ENCODE data around the gene FFAR4. TPM values are rescaled to one million over a fixed set of nuclear protein-coding genes. Genes with fewer than 3 reads are reported as not detected.

FFAR4 gene
- total RNA-seq, 1 donor from 2014 or later: 0.04 TPM

GRCh38 chr10:93567277-93568104 lies 1.0 kb downstream of the FFAR4 start:
- Mint-ChIP-seq H3K4me3 (peak overlapping the region; percentile 83), H3K4me1 (peaks cover 22% of the 10 kb centered on the region), H3K27me3 (ENCODE audit: insufficient read depth, low read depth) (peaks cover 63% of the 10 kb centered on the region), H3K27ac (no peak overlapping the region), H3K36me3 (no peaks in the 10 kb centered on the region), H3K9me3 (no peaks in the 10 kb centered on the region)
- Histone ChIP-seq H3K27me3 (peaks cover 83% of the 10 kb centered on the region), H3K9ac (no peak overlapping the region), H4K20me1 (ENCODE audit: low read depth) (peaks cover 11% of the 10 kb centered on the region), H3K36me3 (no peaks in the 10 kb centered on the region), H3K79me2 (ENCODE audit: low read depth) (no peaks in the 10 kb centered on the region), H3K27ac (no peak overlapping the region), H3K4me3 (peak overlapping the region; percentile 52), H3K9me3 (ENCODE audit: low read depth) (no peaks in the 10 kb centered on the region), H3K4me2 (peak overlapping the region; percentile 87), H3K4me1 (peaks cover 20% of the 10 kb centered on the region), H3F3A (ENCODE audit: low read depth) (peaks cover 17% of the 10 kb centered on the region), H2AFZ (replicated peaks) (peak overlapping the region; percentile 70)
- TF ChIP-seq, protein P1, sequence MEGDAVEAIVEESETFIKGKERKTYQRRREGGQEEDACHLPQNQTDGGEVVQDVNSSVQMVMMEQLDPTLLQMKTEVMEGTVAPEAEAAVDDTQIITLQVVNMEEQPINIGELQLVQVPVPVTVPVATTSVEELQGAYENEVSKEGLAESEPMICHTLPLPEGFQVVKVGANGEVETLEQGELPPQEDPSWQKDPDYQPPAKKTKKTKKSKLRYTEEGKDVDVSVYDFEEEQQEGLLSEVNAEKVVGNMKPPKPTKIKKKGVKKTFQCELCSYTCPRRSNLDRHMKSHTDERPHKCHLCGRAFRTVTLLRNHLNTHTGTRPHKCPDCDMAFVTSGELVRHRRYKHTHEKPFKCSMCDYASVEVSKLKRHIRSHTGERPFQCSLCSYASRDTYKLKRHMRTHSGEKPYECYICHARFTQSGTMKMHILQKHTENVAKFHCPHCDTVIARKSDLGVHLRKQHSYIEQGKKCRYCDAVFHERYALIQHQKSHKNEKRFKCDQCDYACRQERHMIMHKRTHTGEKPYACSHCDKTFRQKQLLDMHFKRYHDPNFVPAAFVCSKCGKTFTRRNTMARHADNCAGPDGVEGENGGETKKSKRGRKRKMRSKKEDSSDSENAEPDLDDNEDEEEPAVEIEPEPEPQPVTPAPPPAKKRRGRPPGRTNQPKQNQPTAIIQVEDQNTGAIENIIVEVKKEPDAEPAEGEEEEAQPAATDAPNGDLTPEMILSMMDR (IDR thresholded peaks at IDR 0.05): no peak
- peak; percentile 74 for TF ChIP-seq EZH2phosphoT487 (IDR thresholded peaks at IDR 0.05)
- peak; percentile 92 for TF ChIP-seq EZH2 (IDR thresholded peaks at IDR 0.05)
- no peak for DNase-seq (ENCODE audit: low spot score)

DNA sequence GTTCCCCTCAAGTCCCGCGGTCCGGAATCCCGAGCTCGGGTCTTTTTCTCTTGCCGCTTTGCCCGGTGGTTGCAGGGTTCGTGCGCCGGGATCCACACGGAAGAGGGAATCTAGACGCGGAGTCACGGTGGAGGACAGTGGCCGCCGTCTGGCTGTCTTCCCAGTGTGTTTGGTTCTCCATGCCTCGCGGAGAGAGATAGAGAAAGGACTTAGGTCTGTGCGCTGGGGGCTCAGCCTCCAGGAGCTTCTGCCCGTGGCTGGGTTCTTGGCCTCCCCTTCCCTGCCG lies 1.6 kb downstream of the FFAR4 start:
- Histone ChIP-seq H3K79me2 (ENCODE audit: low read depth) (no peaks in the 10 kb centered on the region), H3K36me3 (no peaks in the 10 kb centered on the region), H2AFZ (replicated peaks) (no peak overlapping the region), H3K4me1 (peaks cover 20% of the 10 kb centered on the region), H3K27ac (no peak overlapping the region), H3K4me3 (peak overlapping the region; percentile 17), H3F3A (ENCODE audit: low read depth) (peaks cover 17% of the 10 kb centered on the region), H3K9ac (no peak overlapping the region), H3K27me3 (peaks cover 89% of the 10 kb centered on the region), H4K20me1 (ENCODE audit: low read depth) (peaks cover 11% of the 10 kb centered on the region), H3K9me3 (ENCODE audit: low read depth) (no peaks in the 10 kb centered on the region), H3K4me2 (peak overlapping the region; percentile 87)
- peak; percentile 21 for TF ChIP-seq EZH2 (IDR thresholded peaks at IDR 0.05)
- TF ChIP-seq, protein P1 (IDR thresholded peaks at IDR 0.05): no peak
- no peak for TF ChIP-seq EZH2phosphoT487 (IDR thresholded peaks at IDR 0.05)
- no peaks in the 10 kb centered on the region for H3K36me3 Mint-ChIP-seq
- peaks cover 63% of the 10 kb centered on the region for H3K27me3 Mint-ChIP-seq (ENCODE audit: insufficient read depth, low read depth)
- peaks cover 20% of the 10 kb centered on the region for H3K4me1 Mint-ChIP-seq
- peak overlapping the region; percentile 83 for H3K4me3 Mint-ChIP-seq
- no peak overlapping the region for H3K27ac Mint-ChIP-seq
- no peaks in the 10 kb centered on the region for H3K9me3 Mint-ChIP-seq
- peak; percentile 16 for DNase-seq (ENCODE audit: low spot score)

GRCh38 chr10:93570383-93570782 lies 3.9 kb downstream of the FFAR4 start:
- no peaks in the 10 kb centered on the region for H3K36me3 Mint-ChIP-seq
- Histone ChIP-seq H3K4me1 (peaks cover 20% of the 10 kb centered on the region), H3K36me3 (no peaks in the 10 kb centered on the region), H3K4me2 (no peak overlapping the region), H2AFZ (replicated peaks) (no peak overlapping the region), H3K27me3 (peaks cover 97% of the 10 kb centered on the region), H3K79me2 (ENCODE audit: low read depth) (no peaks in the 10 kb centered on the region), H3K9me3 (ENCODE audit: low read depth) (no peaks in the 10 kb centered on the region), H3K9ac (no peak overlapping the region), H4K20me1 (ENCODE audit: low read depth) (peaks cover 11% of the 10 kb centered on the region), H3K27ac (no peak overlapping the region), H3K4me3 (no peak overlapping the region), H3F3A (ENCODE audit: low read depth) (peaks cover 17% of the 10 kb centered on the region)
- H3K27ac Mint-ChIP-seq: no peak overlapping the region
- peaks cover 18% of the 10 kb centered on the region for H3K4me1 Mint-ChIP-seq
- peaks cover 57% of the 10 kb centered on the region for H3K27me3 Mint-ChIP-seq (ENCODE audit: insufficient read depth, low read depth)
- TF ChIP-seq EZH2 (IDR thresholded peaks at IDR 0.05) (no peak), EZH2phosphoT487 (IDR thresholded peaks at IDR 0.05) (no peak)
- TF ChIP-seq, protein P1 (IDR thresholded peaks at IDR 0.05): no peak
- no peaks in the 10 kb centered on the region for H3K9me3 Mint-ChIP-seq
- no peak for DNase-seq (ENCODE audit: low spot score)
- no peak overlapping the region for H3K4me3 Mint-ChIP-seq
